Right atrium auricular region (tissue), 2 donors: ENCODE measurements around the gene ARSB. TPM values are rescaled to one million over a fixed set of nuclear protein-coding genes. Genes with fewer than 3 reads are reported as not detected.

Source experiments
- DNase-seq: peaks from one replicate; pipeline ENCODE4 v3.0.0-alpha.2; 2019; ENCODE audit warnings: low spot score
- H3K27ac ChIP-seq, 2 donors: fragments of 200-600 bp; sonication (generic); 1 replicate in 1 of 2; 2 replicates in 1 of 2; pipeline ENCODE4 v1.5.1; 2016 to 2019
- H3K27me3 ChIP-seq, 2 donors: fragments of 200-600 bp; sonication (generic); one replicate each; pipeline versions ENCODE4 v1.5.1 to v1.6.0; 2017 to 2019
- H3K36me3 ChIP-seq: fragments of 200-600 bp; sonication (generic); one replicate; pipeline ENCODE4 v1.5.1; 2016
- H3K4me1 ChIP-seq, 2 donors: fragments of 200-600 bp; sonication (generic); one replicate each; pipeline versions ENCODE4 v1.5.1 to v1.6.0; 2017 to 2019
- H3K4me3 ChIP-seq, 2 donors: fragments of 200-600 bp; sonication (generic); 1 replicate in 1 of 2; 2 replicates in 1 of 2; pipeline ENCODE4 v1.5.1; 2017 to 2019; ENCODE audit warnings: mild to moderate bottlenecking in 1 of 2, moderate library complexity in 1 of 2
- H3K9me3 ChIP-seq, 2 donors: fragments of 200-600 bp; sonication (generic); one replicate each; pipeline ENCODE4 v1.5.1; 2019
- CTCF ChIP-seq, 2 donors: fragments of 200-600 bp; sonication (generic); IDR thresholded peaks; one replicate each; pipeline ENCODE4 v1.5.1; 2019; ENCODE audit warnings: antibody characterized with exemption in 2 of 2
- total RNA-seq, 2 donors: library from RNA; depleted of rRNA; stranded (reverse); fragments of >200 nt; gene quantifications; one replicate each; pipeline ENCODE4 v1.1.0, GENCODE V29; 2016

ARSB gene
- total RNA-seq, 2 donors from 2014 or later, result 11.5 to 16.4 TPM

- Histone ChIP-seq H3K27ac (no peak overlapping the region), H3K4me1 (no peaks in the 10 kb centered on the region), H3K4me3 (no peak overlapping the region), H3K27me3 (no peaks in the 10 kb centered on the region), H3K9me3 (peaks cover 0 to 5% of the 10 kb centered on the region in 2 donors), H3K36me3 (no peaks in the 10 kb centered on the region)
- no peak for TF ChIP-seq CTCF (IDR thresholded peaks at IDR 0.05)
- no peak for DNase-seq
These were observed 139.6 kb downstream of the ARSB start for GRCh38 chr5:78845470-78845869.

- H3K4me1 ChIP-seq, result no peaks in the 10 kb centered on the region
- no peak for TF ChIP-seq CTCF (IDR thresholded peaks at IDR 0.05)
These were observed 141.7 kb downstream of the ARSB start for GRCh38 chr5:78843436-78843835.

DNA sequence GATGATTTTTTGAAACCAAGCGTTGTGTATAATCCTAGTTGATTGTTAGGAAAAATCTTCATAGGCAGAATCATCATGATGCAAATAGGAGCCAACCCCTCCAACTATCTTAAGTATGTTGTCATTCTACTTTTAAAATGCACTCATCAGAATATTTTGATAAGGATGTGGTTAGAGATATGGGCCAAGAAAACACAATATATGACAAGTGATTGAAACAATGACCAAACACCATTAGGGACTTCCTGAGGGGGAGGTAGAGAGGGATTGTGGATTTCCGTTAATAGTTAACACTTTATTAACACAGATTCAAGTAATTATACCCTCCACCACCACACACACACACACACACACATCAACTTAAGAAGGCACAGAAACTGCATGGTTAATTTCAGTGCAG lies 143.3 kb downstream of the ARSB start:
- DNase-seq, result no peak
- no peaks in the 10 kb centered on the region for H3K36me3 ChIP-seq
- H3K4me1 ChIP-seq, result no peaks in the 10 kb centered on the region
- peaks cover 0 to 5% of the 10 kb centered on the region in 2 donors for H3K9me3 ChIP-seq
- H3K27me3 ChIP-seq, result no peaks in the 10 kb centered on the region
- no peak overlapping the region for H3K27ac ChIP-seq
- no peak for TF ChIP-seq CTCF (IDR thresholded peaks at IDR 0.05)
- H3K4me3 ChIP-seq, result no peak overlapping the region

More at GRCh38 chr5:78843436-78843835, 141.7 kb downstream of the ARSB start:
- Histone ChIP-seq H3K27me3 (no peaks in the 10 kb centered on the region), H3K9me3 (peaks cover 0 to 5% of the 10 kb centered on the region in 2 donors), H3K4me3 (no peak overlapping the region), H3K36me3 (no peaks in the 10 kb centered on the region), H3K27ac (no peak overlapping the region)
- DNase-seq, result no peak

DNA sequence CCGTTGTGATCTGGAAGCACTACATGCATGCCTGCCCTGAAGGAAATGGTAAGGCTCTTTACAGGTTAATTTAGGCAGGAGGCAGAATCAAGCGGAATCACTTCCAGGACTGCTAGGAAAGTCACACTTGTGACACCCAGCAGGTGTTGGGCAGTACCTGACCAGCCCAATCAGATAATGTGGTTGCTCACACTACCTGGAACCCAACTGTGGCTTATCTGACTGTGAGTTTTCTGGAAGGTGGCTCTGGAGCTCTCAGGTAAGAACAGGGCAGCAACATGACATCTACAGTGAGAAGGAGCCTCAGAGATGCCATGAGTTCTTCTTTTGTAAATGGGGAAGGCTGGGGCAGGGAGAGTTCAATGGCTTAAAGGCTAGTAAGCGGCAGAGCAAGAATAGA lies 146.4 kb downstream of the ARSB start:
- Histone ChIP-seq H3K27me3 (no peaks in the 10 kb centered on the region), H3K4me1 (no peaks in the 10 kb centered on the region), H3K36me3 (no peaks in the 10 kb centered on the region), H3K9me3 (no peaks in the 10 kb centered on the region), H3K27ac (no peak overlapping the region), H3K4me3 (no peak overlapping the region)
- no peak for TF ChIP-seq CTCF (IDR thresholded peaks at IDR 0.05)
- DNase-seq, result no peak

DNA sequence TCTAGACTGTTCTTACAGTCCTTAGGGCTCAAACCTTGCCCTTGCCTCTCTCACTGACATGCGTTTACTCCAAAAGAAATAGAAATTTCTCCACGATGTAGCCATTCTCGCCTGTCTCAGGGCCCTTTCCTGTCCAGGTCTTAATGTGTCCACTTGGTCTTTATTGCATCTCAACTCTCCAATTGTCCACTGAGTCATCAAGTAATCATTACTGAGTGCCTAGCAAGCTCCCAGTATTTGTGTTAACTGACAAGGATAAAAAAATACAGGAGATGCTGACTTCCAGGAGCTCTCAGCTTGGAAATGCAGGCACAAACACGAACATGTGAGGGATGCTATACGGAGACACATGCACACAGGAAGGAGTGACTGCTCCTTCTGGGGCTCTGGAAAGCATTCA lies 147.3 kb downstream of the ARSB start:
- H3K4me1 ChIP-seq, result no peaks in the 10 kb centered on the region
- DNase-seq, result no peak
- H3K4me3 ChIP-seq, result no peak overlapping the region
- no peaks in the 10 kb centered on the region for H3K36me3 ChIP-seq
- TF ChIP-seq CTCF (IDR thresholded peaks at IDR 0.05), result no peak
- no peaks in the 10 kb centered on the region for H3K9me3 ChIP-seq
- no peak overlapping the region for H3K27ac ChIP-seq
- no peaks in the 10 kb centered on the region for H3K27me3 ChIP-seq

GRCh38 chr5:78835176-78835575 lies 149.9 kb downstream of the ARSB start:
- Histone ChIP-seq H3K36me3 (no peaks in the 10 kb centered on the region), H3K4me1 (peaks cover 0 to 10% of the 10 kb centered on the region in 2 donors), H3K4me3 (no peak overlapping the region), H3K9me3 (no peaks in the 10 kb centered on the region), H3K27me3 (no peaks in the 10 kb centered on the region), H3K27ac (no peak overlapping the region)
- no peak for TF ChIP-seq CTCF (IDR thresholded peaks at IDR 0.05)
- no peak for DNase-seq
